NOMO-1 (cell line): ENCODE data around the gene ESRRG.

ENCODE experiments used
- DNase-seq, 2 experiments: peaks; one replicate each; lab custom pipeline; 2025; ENCODE audit not compliant: unreplicated experiment in 2 of 2; lab: John Stamatoyannopoulos, UW

Gene ESRRG

GRCh38 chr1:216723274-216723780 is at the start of gene ESRRG:
Gene ESRRG (minus strand): TSS chr1:216723429. CDS start chr1:216723299, 130 bp downstream.
- DNase-seq: no peak

- DNase-seq: no peak
Measured at GRCh38 chr1:216771922-216772321, 48.7 kb upstream of the ESRRG start.

GRCh38 chr1:216766633-216767327 is 43.6 kb upstream of the ESRRG start:
- DNase-seq: no peak

- DNase-seq: no peak
Measured at GRCh38 chr1:216765346-216766300, 42.4 kb upstream of the ESRRG start.

- no peak for DNase-seq
Measured at GRCh38 chr1:216758161-216758560, 34.9 kb upstream of the ESRRG start.

- DNase-seq: no peak
Measured at GRCh38 chr1:216757110-216757509, 33.9 kb upstream of the ESRRG start.

GRCh38 chr1:216750961-216751360 is 27.7 kb upstream of the ESRRG start:
- no peak for DNase-seq

- DNase-seq: peak; percentile 4 to 17
Measured at GRCh38 chr1:216750031-216750627, 26.9 kb upstream of the ESRRG start.

GRCh38 chr1:216749232-216749631 is 26.0 kb upstream of the ESRRG start:
- no peak for DNase-seq

- DNase-seq: no peak
Measured at GRCh38 chr1:216742625-216743024, 19.4 kb upstream of the ESRRG start.

- no peak for DNase-seq
Measured at GRCh38 chr1:216740331-216740730, 17.1 kb upstream of the ESRRG start.

- DNase-seq: no peak
Measured at GRCh38 chr1:216739793-216740192, 16.6 kb upstream of the ESRRG start.

GRCh38 chr1:216732121-216732520 is 8.9 kb upstream of the ESRRG start:
- DNase-seq: no peak

GRCh38 chr1:216731562-216731961 is 8.3 kb upstream of the ESRRG start:
- no peak for DNase-seq

GRCh38 chr1:216726435-216726834 is 3.2 kb upstream of the ESRRG start:
- DNase-seq: no peak

GRCh38 chr1:216722821-216723220 is 408 bp downstream of the ESRRG start:
- DNase-seq: no peak

- no peak for DNase-seq
Measured at GRCh38 chr1:216721863-216722262, 1.4 kb downstream of the ESRRG start.

- no peak for DNase-seq
Measured at GRCh38 chr1:216721062-216721461, 2.2 kb downstream of the ESRRG start.

- DNase-seq: no peak
Measured at GRCh38 chr1:216711712-216712111, 11.5 kb downstream of the ESRRG start.

- DNase-seq: no peak
Measured at GRCh38 chr1:216710598-216711333, 12.5 kb downstream of the ESRRG start.

- DNase-seq: no peak
Measured at GRCh38 chr1:216710055-216710454, 13.2 kb downstream of the ESRRG start.
